Neural cell (in vitro differentiated cells): ENCODE results near the gene DSCAM. TPM values are rescaled to one million over a fixed set of nuclear protein-coding genes. Genes with fewer than 3 reads are reported as not detected.

Source experiments
- H2AFZ ChIP-seq: fragments of 200-600, 300-800 bp; sonication (generic), shearing (Covaris generic); 2 replicates; pipeline ENCODE4 v1.6.0; 2014; ENCODE audit warnings: low read depth, mild to moderate bottlenecking, antibody characterized with exemption, low read length, moderate library complexity
- H3F3A ChIP-seq: fragments of 200-600 bp; shearing (Covaris generic); 2 replicates; pipeline ENCODE4 v1.6.1; 2016; ENCODE audit warnings: mild to moderate bottlenecking, moderate library complexity, mixed read lengths, antibody characterized with exemption, low read length; ENCODE audit not compliant: insufficient read depth, poor library complexity, severe bottlenecking
- H3K27ac ChIP-seq: fragments of 200-600, 300-800 bp; sonication (generic), shearing (Covaris generic); 2 replicates; pipeline ENCODE4 v1.5.1; 2014; ENCODE audit warnings: mild to moderate bottlenecking, low read length, moderate library complexity
- H3K27me3 ChIP-seq: fragments of 300-800, 200-600 bp; sonication (generic), shearing (Covaris generic); 2 replicates; pipeline ENCODE4 v1.6.0; 2014; ENCODE audit warnings: mild to moderate bottlenecking, low read depth, low read length, moderate library complexity; ENCODE audit not compliant: insufficient read depth
- H3K36me3 ChIP-seq: fragments of 300-800, 200-600 bp; sonication (generic), shearing (Covaris generic); 2 replicates; pipeline ENCODE4 v1.5.1; 2014; ENCODE audit warnings: mild to moderate bottlenecking, antibody characterized with exemption, low read length, moderate library complexity; ENCODE audit not compliant: insufficient read depth
- H3K4me2 ChIP-seq: fragments of 300-800, 200-600 bp; sonication (generic), shearing (Covaris generic); 2 replicates; pipeline ENCODE4 v1.6.0; 2014; ENCODE audit warnings: mild to moderate bottlenecking, low read length
- H3K4me3 ChIP-seq: fragments of 300-800, 200-600 bp; sonication (generic), shearing (Covaris generic); 2 replicates; pipeline ENCODE4 v1.5.1; 2014; ENCODE audit warnings: mild to moderate bottlenecking, low read length, moderate library complexity
- H3K79me2 ChIP-seq: fragments of 200-600 bp; shearing (Covaris generic); replicated peaks from 2 replicates; pipeline ENCODE4 v1.6.0; 2014; ENCODE audit warnings: mild to moderate bottlenecking, low read length, moderate library complexity; ENCODE audit not compliant: insufficient read depth
- H3K9ac ChIP-seq: fragments of 300-800, 200-600 bp; sonication (generic), shearing (Covaris generic); 2 replicates; pipeline ENCODE4 v1.6.1; 2016; ENCODE audit warnings: mild to moderate bottlenecking, low read length, mixed read lengths
- H3K9me2 ChIP-seq: fragments of 200-600 bp; shearing (Covaris generic); 2 replicates; pipeline ENCODE4 v1.6.1; 2016; ENCODE audit warnings: mild to moderate bottlenecking, low read length, mixed read lengths; ENCODE audit not compliant: insufficient read depth
- H3K9me3 ChIP-seq: fragments of 200-600, 300-800 bp; sonication (generic), shearing (Covaris generic); 2 replicates; pipeline ENCODE4 v1.6.1; 2016; ENCODE audit warnings: mild to moderate bottlenecking, mixed run types, low read length, moderate library complexity, mixed read lengths
- H4K20me1 ChIP-seq: fragments of 200-600 bp; shearing (Covaris generic); 2 replicates; pipeline ENCODE4 v1.6.1; 2016; ENCODE audit warnings: mild to moderate bottlenecking, mixed run types; ENCODE audit not compliant: insufficient read depth
- CTCF ChIP-seq: fragments of 450-650 bp; IDR thresholded peaks from 2 replicates; pipeline ENCODE4 v1.5.1; 2014; ENCODE audit warnings: antibody characterized with exemption, mild to moderate bottlenecking, moderate library complexity; ENCODE audit not compliant: poor library complexity, severe bottlenecking
- EP300 ChIP-seq: fragments of 450-650 bp; conservative IDR thresholded peaks from 2 replicates; pipeline ENCODE4 v1.6.1; 2014; ENCODE audit warnings: antibody characterized with exemption, mild to moderate bottlenecking, moderate library complexity; ENCODE audit not compliant: poor library complexity, severe bottlenecking
- EZH2 ChIP-seq: fragments of 200-600, 300-800 bp; shearing (Covaris generic), sonication (generic); IDR thresholded peaks from 2 replicates; pipeline ENCODE4 v1.6.1; 2014; ENCODE audit warnings: antibody characterized with exemption, low read length, borderline replicate concordance, mild to moderate bottlenecking; ENCODE audit not compliant: insufficient read depth, poor library complexity, severe bottlenecking
- MXI1 ChIP-seq: fragments of 450-650 bp; conservative IDR thresholded peaks from 2 replicates; pipeline ENCODE4 v1.6.1; 2014; ENCODE audit warnings: antibody characterized with exemption, mild to moderate bottlenecking; ENCODE audit not compliant: poor library complexity, severe bottlenecking
- POLR2AphosphoS5 ChIP-seq: IDR thresholded peaks from 2 replicates; pipeline ENCODE4 v1.6.1; 2012
- RAD21 ChIP-seq: fragments of 450-650 bp; conservative IDR thresholded peaks from 2 replicates; pipeline ENCODE4 v1.6.1; 2014; ENCODE audit warnings: antibody characterized with exemption, mild to moderate bottlenecking, moderate library complexity
- REST ChIP-seq: IDR thresholded peaks from 2 replicates; pipeline ENCODE4 v1.6.1; 2012; ENCODE audit warnings: borderline replicate concordance
- SMC3 ChIP-seq: fragments of 450-650 bp; conservative IDR thresholded peaks from 2 replicates; pipeline ENCODE4 v1.6.1; 2014; ENCODE audit warnings: antibody characterized with exemption, mild to moderate bottlenecking, moderate library complexity; ENCODE audit not compliant: poor library complexity
- TAF1 ChIP-seq: IDR thresholded peaks from 2 replicates; pipeline ENCODE4 v1.6.1; 2012; ENCODE audit warnings: low read depth
- polyA plus RNA-seq: library from polyadenylated mRNA; depleted of rRNA; stranded (reverse); fragments of >200 nt; gene quantifications from 2 replicates; pipeline ENCODE4 v1.2.3, GENCODE V29; 2014

DSCAM gene
- polyA plus RNA-seq, 1 donor from 2014 or later, result 5.3 TPM

- H3K79me2 ChIP-seq, result no peaks in the 10 kb centered on the region
- H2AFZ ChIP-seq, result no peak overlapping the region
- H4K20me1 ChIP-seq, result no peaks in the 10 kb centered on the region
- peak; percentile 29 for TF ChIP-seq POLR2AphosphoS5
- no peak for TF ChIP-seq CTCF
- peak; percentile 59 for TF ChIP-seq EP300
- H3F3A ChIP-seq, result peaks cover 3% of the 10 kb centered on the region
- H3K36me3 ChIP-seq, result no peaks in the 10 kb centered on the region
- H3K27ac ChIP-seq, result peak overlapping the region; percentile 86
- peak overlapping the region; percentile 5 for H3K4me2 ChIP-seq
- H3K27me3 ChIP-seq, result no peaks in the 10 kb centered on the region
- peak overlapping the region; percentile 38 for H3K9ac ChIP-seq
- H3K9me2 ChIP-seq, result no peaks in the 10 kb centered on the region
- H3K9me3 ChIP-seq, result no peaks in the 10 kb centered on the region
- H3K4me3 ChIP-seq, result peak overlapping the region; percentile 11
Observed at GRCh38 chr21:40187946-40188654, 658.9 kb downstream of the DSCAM start.

- Histone ChIP-seq H3K4me2 (no peak overlapping the region), H3K4me3 (peak overlapping the region; percentile 11), H4K20me1 (no peaks in the 10 kb centered on the region), H2AFZ (no peak overlapping the region), H3K27me3 (no peaks in the 10 kb centered on the region), H3F3A (peaks cover 3% of the 10 kb centered on the region), H3K36me3 (no peaks in the 10 kb centered on the region), H3K9me3 (no peaks in the 10 kb centered on the region), H3K79me2 (no peaks in the 10 kb centered on the region), H3K9ac (peak overlapping the region; percentile 38), H3K9me2 (no peaks in the 10 kb centered on the region), H3K27ac (peak overlapping the region; percentile 86)
- TF ChIP-seq EP300 (no peak), POLR2AphosphoS5 (no peak)
Observed at GRCh38 chr21:40187244-40187643, 659.7 kb downstream of the DSCAM start.

GRCh38 chr21:40186045-40186444, 660.9 kb downstream of the DSCAM start:
- TF ChIP-seq CTCF (no peak), POLR2AphosphoS5 (no peak), MXI1 (no peak), EZH2 (no peak), EP300 (no peak), REST (no peak), TAF1 (no peak), RAD21 (no peak), SMC3 (no peak)
- no peaks in the 10 kb centered on the region for H3K27me3 ChIP-seq
- no peak overlapping the region for H3K9ac ChIP-seq
- H3K4me3 ChIP-seq, result no peak overlapping the region
- no peaks in the 10 kb centered on the region for H3K9me3 ChIP-seq
- H3F3A ChIP-seq, result peaks cover 3% of the 10 kb centered on the region
- peak overlapping the region; percentile 86 for H3K27ac ChIP-seq
- H3K4me2 ChIP-seq, result no peak overlapping the region
- H3K79me2 ChIP-seq, result no peaks in the 10 kb centered on the region
- no peaks in the 10 kb centered on the region for H3K9me2 ChIP-seq
- no peaks in the 10 kb centered on the region for H4K20me1 ChIP-seq
- H2AFZ ChIP-seq, result no peak overlapping the region
- H3K36me3 ChIP-seq, result no peaks in the 10 kb centered on the region
